Myocyte (in vitro differentiated cells): ENCODE data around the gene KLK10. TPM values are rescaled to one million over a fixed set of nuclear protein-coding genes. Genes with fewer than 3 reads are reported as not detected.
"Not testable (repeated sequence)": the region's sequence is repeated elsewhere in the genome, so short reads cannot be mapped to it uniquely, and the experiment has no call there.

Experiments used
- DNase-seq: peaks from one replicate; pipeline ENCODE4 v3.0.0-alpha.2; 2012; ENCODE audit warnings: low read depth
- total RNA-seq: library from RNA; depleted of rRNA; stranded (reverse); fragments of >200 nt; gene quantifications from 2 replicates; pipeline ENCODE4 v1.2.3, GENCODE V29; 2014

KLK10 gene
- total RNA-seq, 1 donor from 2014 or later, result not detected

DNA sequence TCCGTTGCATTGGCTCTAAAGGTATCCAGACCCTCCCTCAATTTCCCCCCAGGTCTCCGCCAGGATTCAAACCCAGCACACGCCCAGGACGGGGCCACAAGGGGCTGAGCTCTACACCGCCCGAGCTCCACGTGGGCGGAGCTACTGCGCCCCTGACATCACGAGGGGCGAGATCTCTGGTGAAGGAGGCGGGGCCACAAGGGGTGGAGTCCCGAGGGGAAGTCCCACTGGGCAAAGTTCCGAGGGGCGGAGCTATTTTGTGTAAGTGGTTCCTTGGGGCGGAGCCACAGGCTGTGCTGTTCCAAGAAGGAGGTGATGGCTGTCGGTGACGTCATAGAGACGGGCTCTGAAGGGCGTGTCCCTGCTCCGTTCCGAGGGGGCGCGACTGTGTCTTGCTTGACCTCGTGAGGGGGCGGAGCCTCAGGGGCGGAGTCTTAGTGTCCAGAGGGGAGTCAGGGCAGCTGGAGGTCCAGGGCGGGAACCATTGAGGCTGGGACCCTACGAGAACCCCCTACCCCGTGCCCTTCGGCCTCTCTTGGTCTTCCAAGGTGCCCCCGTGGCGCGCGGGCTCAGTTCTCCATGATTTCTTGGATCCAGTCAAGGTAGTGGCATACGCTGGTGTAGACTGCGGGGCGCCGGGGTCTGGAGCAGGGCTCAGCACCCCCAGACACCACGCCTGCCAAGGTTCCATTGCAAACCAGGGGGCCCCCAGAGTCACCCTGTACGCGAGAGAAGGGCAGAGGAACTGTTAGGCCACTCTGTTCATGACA is 16.8 kb downstream of the KLK10 start:
- no peak for DNase-seq

DNA sequence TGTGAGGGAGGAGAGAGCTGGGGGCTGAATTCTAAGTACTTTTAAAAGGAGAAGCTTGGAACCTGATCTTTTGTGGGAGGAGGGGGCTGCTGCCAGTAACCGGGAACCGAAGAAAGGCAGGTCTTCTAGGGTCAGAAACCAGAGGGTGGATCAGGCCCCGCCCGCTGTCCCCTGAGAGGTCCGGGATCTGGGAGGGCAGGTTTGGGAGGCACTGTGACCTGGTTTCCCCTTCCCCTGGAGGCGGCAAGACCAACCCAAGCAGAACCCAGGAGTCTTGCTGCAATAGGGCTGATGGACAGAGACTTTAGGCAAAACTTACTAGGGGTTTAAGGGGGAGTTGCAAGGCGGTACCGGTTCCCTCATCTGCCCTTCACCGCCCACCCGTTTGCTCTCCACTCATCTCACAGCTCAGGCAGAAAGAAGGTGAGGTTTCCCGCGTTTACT is 17.4 kb downstream of the KLK10 start:
- no peak for DNase-seq

DNA sequence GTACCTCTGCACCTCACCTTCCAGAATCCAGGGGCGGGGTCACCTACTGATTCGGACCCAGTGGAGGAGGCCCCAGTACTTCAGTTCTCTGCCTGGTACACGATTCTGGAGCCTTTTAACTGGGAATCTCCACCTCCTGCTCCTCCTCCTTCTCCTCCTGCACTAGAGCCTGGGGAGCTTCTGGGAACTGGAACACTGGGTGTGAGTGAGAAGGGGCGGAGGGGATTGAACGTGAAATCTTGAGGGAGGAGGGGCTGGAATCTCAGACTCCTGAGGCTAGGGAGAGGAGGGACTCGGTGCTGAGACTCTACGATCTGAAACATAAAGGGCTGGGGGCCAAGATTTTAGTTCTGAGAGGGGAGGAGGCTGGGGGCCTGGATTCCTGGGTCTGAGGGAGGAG is 18.0 kb downstream of the KLK10 start, which contains the start of gene KLK8:
KLK8 (minus strand) TSS at position 90 of the 400 bp plus-strand sequence. CDS start 437 bp downstream, outside the sequence.
- DNase-seq, result no peak

DNA sequence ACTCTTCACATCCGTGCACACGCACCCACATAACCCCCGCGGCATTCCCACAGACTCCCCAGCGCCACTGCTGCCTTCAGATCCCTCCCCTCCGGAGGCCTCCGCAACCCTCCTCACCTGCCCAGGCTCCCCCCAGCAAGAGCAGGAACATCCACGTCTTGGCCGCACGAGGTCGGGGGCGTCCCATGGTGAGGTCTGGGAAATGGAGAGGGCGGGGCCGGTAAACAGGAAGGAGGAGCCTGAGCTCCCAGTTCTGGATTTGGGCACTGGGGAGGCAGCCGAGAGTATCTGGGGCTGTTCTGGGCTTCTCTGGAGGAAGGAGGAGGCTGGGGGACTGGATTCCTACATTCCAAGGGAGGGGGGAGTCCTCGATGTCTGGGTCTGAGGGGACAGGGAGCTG is 18.5 kb downstream of the KLK10 start:
- DNase-seq, result no peak

DNA sequence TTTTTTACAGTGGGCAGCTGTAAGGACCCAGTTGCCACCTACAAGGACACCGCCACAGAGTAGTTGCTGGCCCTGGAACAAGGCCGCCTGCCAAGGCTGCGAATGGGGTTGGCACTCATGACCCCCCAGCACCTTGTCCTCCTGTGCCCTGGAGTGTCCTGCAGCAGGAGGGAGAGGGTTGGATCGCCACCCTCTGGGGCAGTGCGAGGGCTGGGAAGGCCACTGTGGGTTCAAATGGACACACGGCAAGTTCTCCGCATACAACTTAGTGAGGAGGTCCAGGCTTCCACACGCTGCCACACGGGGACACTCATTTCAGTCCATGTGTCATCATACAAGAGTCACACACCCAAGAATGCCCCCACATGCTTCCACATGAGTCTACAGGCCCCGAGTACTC is 19.1 kb downstream of the KLK10 start:
- no peak for DNase-seq

DNA sequence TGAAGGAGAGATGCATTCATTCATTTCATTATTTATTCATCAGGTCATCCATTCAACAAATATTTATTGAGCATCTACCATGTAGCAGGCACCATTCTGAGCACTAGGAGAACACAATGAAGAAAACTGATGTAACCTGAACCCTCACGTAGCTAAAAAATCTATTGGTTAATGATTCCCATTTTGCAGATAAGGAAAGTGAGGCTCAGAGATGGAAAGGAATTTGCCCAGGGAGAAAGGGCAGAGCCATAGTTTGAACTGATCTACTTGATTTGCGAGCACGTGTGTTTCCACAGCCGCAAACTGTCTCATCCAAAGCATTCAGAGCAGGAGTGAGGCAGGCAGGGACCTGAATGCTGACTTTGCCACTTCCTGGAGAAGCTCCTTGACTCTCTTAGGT is 20.8 kb downstream of the KLK10 start:
- no peak for DNase-seq

DNA sequence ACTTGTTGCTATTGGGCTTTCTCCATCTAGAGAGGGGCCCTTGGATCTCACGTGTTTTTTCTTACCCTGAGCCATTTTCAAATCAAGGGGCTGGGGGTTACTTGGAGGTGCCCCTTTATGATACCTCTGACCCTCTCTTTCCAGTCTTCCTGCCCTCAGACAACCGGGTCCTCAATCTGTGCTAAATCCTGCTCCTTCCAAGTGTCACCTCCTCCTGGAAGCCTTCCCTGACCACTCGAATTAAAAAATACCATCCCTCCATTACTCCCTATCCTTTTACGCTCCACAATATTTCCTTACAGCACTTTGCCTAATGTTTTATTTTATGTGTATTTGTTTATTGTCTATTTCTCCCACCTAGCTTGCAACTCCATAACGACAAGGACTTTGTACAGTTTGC is 21.4 kb downstream of the KLK10 start:
- DNase-seq, result no peak

DNA sequence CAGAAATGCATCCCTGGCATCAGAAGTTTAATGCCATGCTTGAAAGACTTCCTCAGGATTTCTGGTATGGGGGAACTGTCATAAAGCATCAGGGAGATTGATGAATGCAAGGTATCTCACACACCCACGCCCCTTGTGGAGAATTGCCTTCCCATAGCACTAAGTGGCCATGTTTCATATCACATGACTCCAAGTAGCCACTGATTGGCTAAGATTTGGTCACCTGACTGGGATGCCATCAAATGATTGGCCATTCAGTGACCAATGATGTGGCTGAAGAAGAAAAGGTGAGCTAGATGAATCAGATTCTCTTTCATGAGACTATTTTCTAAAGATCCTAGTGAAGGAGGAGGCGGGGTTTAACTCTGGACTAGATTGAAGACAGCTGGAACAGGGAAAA is 25.4 kb downstream of the KLK10 start:
- no peak for DNase-seq

DNA sequence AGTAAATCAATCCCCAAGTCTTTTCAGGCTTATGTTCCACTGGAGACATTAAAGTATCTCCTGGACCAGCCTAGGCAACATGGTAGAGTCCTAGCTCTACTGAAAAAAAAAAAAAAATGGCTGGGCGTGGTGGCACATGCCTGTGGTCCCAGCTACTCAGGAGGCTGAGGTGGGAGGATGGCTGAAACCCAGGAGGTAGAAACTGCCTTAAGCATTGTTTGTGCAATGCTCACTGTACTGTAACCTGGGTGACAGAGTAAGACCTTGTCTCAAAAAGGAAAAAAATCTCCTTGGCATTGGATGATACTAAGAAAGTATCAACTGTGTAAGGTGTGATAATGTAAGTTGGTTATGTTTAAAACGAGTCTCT is 26.9 kb downstream of the KLK10 start:
- no peak for DNase-seq

DNA sequence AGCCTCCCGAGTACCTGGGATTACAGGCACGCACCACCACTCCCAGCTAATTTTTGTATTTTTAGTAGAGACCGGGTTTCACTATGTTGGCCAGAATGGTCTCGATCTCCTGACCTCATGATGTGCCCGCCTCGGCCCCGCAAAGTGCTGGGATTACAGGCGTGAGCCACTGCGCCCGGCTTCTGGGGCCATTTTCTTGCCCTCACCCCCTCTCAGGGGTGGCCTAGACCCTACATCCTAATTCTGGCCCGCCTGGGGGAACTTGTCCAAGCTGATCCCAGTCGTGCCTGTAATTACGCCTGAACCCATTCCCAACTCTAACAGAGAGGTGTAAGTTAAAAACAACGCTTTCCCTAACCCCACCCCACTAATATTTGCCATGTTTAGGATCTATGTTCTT is 35.1 kb downstream of the KLK10 start:
- DNase-seq, result not testable (repeated sequence)

DNA sequence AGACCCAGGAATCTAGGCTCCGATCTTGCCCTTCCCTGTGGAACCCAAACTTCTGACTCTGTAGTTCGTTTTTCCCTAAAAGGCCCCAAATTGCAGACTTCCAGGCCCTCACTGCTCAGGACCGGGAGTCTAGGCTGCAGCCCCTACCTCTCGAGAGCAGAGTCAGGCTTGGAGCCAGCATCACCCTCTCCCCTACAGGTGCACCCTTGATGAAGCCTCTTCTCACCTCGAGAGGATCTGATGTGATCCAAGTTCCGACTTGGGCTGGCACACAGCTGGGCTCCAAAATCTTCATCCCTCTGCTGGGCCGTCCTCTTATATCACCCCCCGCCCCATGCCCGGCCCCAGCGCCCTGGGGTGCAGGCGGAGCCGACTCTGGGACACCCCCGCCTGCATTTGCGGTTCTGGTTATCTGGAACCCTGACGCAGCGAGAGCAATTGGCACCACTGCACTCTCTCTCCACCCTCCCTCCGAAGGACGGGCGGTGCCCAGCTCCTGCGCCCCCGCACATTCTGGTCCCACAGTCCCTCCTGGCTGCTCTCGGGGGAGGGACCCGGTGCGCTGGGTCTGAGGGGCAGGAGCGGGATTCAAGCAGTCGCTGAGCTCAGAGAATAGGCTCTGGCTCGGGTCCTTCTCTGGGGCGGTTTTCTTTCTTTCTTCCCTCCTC is 35.8 kb downstream of the KLK10 start, which contains the start of gene KLK7:
KLK7 (minus strand) TSS at position 293 of the 668 bp plus-strand sequence. CDS start 1,518 bp downstream, outside the sequence.
- DNase-seq, result no peak

DNA sequence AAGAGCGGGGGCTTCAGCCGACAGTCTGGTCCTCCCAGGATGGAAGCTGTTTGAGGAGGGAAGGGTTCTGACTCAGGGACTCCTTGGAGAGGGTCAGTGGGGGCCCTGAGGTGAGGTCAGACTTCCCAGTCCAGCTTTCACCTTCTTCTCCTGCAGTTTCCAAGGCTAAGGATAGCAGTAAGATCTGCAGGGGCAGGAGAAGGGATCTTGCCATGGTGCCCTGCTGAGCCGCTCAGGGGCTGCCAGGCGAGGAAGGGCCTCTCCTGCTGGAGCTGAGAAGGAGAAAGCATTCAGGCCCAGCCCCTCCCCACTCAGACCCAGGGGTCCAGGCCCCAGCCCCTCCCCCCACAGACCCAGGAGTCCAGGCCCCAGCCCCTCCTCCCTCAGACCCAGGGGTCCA is 37.3 kb downstream of the KLK10 start:
- no peak for DNase-seq

DNA sequence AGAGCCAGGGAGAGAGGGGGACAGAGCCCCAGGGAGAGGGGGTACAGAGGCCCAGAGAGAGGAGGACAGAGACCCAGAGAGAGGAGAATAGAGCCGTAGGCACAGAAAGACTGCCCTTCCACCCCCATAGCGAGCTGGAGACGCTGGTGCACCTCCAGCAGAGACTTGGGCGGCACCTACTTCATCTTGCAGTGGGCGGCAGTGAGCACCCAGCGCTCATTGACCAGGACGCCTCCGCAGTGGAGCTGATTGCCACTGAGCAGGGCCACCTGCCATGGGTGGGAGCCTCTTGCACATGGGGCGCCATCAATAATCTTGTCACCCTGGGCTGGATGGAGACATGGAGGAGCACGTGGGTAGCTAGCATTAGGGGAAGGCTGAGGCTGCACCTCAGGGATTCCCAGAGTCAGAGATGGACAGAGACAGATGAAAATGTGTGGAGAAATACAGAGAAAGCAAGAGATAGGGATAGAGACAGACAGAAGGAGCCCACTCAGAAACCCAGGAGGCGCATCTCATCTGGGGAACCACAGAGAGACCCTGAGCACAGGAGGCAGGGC is 37.8 kb downstream of the KLK10 start:
- DNase-seq, result no peak

DNA sequence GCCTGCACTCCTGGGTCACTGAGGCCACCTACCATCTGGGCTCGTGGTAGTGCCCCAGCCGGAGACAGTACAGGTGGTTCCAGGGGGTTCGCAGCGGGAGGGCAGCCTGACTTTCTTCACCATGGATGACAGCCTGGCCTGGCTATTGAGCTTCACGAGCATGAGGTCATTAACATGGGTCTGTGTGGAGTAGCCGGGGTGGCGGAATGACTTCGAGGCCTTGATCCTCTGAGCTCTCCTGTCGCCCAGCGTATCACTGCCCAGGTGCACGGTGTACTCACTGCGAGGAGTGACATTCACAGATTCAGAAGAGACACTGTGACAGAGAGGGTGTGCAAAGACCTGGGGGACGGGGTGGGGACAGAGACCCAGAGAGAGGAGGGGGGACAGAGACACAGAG is 39.3 kb downstream of the KLK10 start:
- no peak for DNase-seq

DNA sequence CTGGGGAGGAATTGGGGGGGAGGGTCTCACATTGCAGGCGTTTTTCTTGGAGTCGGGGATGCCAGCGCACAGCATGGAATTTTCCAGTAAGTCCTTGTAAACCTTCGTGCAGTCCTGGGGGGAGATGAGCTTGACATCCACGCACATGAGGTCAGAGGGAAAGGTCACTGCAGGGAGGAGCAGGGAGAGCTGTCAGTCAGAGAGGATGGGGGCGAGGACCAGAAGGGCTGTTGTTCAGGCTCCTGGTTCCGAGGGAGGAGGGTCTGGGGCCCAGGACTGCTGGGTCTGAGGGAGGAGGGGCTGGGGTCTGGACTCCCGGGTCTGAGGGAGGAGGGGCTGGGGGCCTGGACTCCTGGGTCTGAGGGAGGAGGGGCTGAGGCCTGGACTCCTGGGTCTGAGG is 39.8 kb downstream of the KLK10 start:
- DNase-seq, result no peak

DNA sequence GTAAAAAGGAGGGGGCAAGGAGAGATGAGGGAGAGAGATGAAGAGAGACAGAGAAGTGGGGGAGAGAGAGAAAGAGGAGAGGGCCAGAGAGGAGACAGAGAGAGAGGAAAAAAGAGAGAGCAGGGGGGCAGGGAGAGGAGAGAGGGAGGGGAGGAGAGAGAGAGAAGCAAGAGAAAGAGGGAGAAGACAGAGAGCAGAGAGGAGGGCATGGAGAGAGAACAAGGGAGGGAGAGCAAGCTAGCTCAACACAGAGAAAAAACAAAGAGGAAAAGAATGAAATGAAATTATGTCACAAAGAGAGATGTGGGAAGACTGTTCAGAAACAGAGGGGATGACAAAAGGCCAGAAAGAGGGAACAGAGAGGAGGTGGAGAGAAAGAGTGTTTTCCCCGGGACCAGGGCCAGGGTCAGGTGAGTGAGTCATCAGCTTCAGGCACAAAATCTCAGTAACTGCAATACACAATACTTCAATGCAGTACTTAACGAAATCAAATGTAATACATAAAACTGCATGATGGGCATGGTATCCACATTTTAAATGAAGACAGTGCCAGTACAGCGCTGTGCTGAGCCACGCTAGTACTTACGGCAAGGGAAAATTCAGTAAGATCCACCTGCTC is 40.6 kb downstream of the KLK10 start:
- DNase-seq, result no peak

DNA sequence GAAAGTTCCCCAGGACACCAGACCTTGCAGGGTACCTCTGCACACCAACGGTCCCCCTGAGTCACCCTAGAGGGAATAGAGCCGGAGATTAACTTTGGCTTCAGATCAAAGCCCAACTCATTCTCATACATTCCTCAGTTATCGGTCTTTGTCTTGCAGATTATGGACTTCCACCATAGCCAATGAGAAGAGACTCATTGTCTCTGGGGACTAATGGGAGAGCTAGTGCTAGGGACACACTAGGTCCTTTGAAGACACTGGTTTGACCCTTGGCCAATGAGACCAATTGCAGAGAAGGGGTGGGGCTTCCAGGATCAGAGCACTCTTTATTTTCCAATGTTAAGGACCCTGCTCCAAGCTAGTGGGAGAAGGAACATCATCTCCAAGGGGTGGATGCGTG is 41.9 kb downstream of the KLK10 start:
- no peak for DNase-seq

DNA sequence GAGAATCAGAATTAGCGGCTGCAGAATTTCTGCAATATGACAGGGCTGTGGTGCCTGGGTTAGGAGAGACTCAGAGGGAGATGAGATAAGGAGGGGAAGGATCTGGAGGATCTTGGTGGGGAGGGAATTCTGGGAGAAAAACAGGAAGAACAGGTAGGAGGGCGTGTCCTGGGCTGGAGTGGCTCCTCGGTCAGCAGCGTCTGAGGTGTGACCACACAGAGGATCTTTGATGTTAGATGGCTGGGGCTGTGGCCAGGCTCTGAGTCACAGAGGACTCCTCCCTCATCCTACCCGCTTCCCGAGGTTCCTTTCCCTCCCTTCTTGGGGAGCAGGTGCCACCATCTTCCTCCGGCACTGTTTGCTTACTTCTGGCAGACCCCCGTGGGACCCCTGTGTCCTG is 43.7 kb downstream of the KLK10 start:
- DNase-seq, result no peak

DNA sequence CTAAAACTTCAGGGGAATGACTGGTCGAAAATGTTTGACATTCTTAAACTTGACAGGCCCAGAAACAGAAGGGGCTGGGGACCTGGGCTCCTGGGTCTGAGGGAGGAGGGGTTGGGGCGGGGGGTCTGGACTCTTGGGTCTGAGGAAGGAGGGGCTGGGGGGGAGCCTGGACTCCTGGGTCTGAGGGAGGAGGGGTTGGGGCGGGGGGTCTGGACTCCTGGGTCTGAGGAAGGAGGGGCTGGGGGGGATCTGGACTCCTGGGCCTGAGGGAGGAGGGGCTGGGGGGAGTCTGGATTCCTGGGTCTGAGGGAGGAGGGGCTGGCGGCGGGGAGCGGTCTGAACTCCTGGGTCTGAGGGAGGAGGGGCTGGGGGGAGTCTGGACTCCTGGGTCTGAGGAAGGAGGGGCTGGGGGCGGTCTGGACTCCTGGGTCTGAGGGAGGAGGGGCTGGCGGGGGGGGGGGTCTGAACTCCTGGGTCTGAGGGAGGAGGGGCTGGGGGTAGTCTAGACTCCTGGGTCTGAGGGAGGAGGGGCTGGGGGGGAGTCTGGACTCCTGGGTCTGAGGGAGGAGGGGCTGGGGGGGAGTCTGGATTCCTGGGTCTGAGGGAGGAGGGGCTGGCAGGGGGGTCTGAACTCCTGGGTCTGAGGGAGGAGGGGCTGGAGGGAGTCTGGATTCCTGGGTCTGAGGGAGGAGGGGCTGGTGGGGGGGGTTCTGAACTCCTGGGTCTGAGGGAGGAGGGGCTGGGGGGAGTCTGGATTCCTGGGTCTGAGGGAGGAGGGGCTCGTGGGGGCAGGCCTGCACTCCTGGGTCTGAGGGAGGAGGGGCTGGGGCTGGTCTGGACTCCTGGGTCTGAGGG is 44.6 kb downstream of the KLK10 start:
- DNase-seq, result no peak

DNA sequence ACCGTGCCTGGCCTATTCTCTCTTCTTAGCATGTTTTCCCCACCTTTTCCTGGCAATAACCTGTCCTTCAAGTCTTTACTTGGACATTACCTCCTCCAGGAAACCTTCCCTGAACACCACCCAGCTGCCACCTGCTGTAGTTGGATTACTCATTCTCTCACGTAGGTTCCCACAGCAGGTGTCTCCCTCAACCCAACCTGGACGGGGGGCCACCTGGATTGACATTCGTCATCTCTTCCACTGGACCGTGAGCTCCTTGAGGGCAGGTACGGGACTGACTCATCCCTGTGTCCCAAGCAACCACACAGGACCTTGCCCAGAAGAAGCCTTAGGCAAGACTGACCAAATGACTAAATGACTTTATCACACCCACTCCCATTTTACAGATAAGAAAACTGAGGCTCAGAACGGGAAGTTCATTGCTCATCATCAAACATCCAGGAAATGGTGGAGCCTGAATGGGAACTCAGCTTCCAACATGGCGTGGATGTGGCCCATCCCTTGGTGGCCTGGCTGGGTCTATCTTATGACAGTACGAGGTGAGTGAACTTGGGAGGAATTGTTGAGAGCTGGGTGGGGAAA is 46.6 kb downstream of the KLK10 start:
- no peak for DNase-seq

DNA sequence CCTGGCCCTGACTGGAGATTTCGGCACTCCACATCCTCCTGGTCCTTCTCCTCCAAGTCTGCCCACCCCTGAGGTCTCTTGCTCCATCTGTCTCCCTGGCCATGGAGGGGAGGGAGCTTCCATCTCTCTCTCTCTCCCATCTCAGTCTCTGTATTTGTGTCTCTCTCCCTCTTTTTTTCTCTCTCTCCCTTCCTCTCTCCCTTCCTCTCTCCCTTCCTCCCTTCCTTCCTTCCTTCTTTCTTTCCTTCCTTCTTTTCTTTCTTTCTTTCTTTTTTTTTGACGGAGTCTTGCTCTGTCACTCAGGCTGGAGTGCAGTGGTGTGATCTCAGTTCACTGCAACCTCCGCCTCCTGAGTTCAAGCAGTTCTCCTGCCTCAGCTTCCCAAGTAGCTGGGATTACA is 49.7 kb downstream of the KLK10 start:
- not testable (repeated sequence) for DNase-seq
